ENCODE data around the gene CLDN9. TPM values are rescaled to one million over a fixed set of nuclear protein-coding genes. Genes with fewer than 3 reads are reported as not detected.

Gene CLDN9
- total and polyA plus RNA-seq, 2 experiments from 2014 or later: 3.5 to 8.9 TPM

DNA sequence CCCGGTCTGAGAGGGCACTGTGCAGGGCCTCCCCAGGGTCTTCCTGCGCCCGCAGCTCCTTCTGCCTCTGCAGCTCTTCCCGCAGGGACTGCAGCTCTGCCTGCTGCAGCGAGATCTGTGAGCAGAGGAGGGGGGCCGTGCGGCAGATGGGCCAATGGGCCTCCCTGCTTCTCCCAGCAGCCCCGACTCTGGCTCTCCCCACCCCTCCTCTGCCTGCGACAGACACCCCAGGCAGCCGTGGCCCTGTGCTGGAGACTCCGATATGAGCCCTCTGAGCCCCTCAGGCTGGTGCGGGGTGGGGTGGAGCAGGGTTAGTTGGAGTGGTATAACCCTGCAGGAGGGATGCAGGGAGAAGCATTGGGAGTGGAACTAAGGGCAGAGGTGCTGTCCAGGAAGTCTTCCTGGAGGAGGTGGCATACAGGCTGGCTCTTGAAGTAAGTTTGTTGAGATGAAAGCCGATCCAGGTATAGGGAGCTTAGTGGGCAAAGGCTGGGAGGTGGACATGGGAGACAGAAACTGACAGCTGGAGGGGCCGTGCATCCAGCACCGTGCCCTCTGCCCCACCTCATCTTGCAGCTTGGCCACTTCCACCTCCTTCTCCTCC, 16.1 kb downstream of the CLDN9 start:
- WGBS (ENCODE audit: low lambda C conversion rate, missing lambda C conversion rate): 94% methylated on average over 13 of the region's 15 CpGs
- peaks cover 5% of the 10 kb centered on the region for H4K20me1 ChIP-seq (ENCODE audit: insufficient read depth, poor library complexity, severe bottlenecking)
- no peaks in the 10 kb centered on the region for H3K36me3 ChIP-seq (replicated peaks; ENCODE audit: insufficient read depth, low read depth)
- no peak overlapping the region for H3K4me3 ChIP-seq
- no peak overlapping the region for H3K4me2 ChIP-seq
- H2AFZ ChIP-seq: no peak overlapping the region
- no peaks in the 10 kb centered on the region for H3K9me2 ChIP-seq (replicated peaks; ENCODE audit: insufficient read depth)
- H3K79me2 ChIP-seq: peaks cover 12% of the 10 kb centered on the region
- H3K27ac ChIP-seq: no peak overlapping the region
- no peaks in the 10 kb centered on the region for H3K9me3 ChIP-seq (ENCODE audit: low read depth)
- no peak for DNase-seq (ENCODE audit: low spot score)
- H3K27me3 ChIP-seq: no peaks in the 10 kb centered on the region
- TF ChIP-seq EZH2phosphoT487 (IDR thresholded peaks at IDR 0.05; ENCODE audit: low read depth, severe bottlenecking, unreplicated experiment): no peak
- TF ChIP-seq EZH2 (IDR thresholded peaks at IDR 0.05; ENCODE audit: borderline replicate concordance): no peak
- TF ChIP-seq, protein P1, sequence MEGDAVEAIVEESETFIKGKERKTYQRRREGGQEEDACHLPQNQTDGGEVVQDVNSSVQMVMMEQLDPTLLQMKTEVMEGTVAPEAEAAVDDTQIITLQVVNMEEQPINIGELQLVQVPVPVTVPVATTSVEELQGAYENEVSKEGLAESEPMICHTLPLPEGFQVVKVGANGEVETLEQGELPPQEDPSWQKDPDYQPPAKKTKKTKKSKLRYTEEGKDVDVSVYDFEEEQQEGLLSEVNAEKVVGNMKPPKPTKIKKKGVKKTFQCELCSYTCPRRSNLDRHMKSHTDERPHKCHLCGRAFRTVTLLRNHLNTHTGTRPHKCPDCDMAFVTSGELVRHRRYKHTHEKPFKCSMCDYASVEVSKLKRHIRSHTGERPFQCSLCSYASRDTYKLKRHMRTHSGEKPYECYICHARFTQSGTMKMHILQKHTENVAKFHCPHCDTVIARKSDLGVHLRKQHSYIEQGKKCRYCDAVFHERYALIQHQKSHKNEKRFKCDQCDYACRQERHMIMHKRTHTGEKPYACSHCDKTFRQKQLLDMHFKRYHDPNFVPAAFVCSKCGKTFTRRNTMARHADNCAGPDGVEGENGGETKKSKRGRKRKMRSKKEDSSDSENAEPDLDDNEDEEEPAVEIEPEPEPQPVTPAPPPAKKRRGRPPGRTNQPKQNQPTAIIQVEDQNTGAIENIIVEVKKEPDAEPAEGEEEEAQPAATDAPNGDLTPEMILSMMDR (IDR thresholded peaks at IDR 0.05; ENCODE audit: poor library complexity): no peak
- peaks cover 8% of the 10 kb centered on the region for H3K4me1 ChIP-seq (ENCODE audit: insufficient read depth)

DNA sequence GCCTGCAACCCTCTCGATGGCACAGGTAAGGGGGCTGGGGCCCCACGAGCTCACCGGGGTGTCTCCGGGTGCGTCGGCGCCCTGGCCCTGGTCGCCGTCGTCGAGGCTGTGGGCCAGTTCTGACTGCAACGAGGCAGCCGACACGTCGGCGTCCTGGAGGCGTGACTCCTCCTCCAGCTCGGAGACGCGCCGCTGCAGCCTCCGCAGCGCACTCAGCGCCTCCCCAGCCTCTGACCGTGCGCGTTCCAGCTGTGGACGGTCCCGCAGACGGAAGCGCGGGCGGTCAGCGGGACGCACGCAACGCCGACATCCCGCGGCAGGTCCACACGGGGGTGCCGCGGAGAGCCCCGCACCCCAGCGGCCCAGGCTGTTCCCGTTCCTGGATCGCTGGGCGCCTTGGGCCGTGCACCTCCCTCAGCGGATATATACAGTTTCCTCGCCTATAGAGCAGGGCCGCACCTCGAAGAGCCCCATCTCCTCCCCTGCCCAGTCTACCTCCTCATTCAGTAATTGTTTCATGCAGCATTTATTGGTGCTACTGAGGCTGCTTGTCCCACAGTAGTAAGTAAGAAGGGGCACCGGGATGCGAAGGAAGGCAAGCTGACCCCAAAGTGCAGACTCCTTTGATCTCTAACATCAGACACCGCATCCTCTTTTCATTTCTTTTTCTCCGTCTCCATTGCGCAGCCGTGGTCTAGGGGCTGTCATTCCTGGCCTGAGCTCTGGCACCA, 16.9 kb downstream of the CLDN9 start:
- H3K4me3 ChIP-seq: no peak overlapping the region
- peaks cover 5% of the 10 kb centered on the region for H4K20me1 ChIP-seq (ENCODE audit: insufficient read depth, poor library complexity, severe bottlenecking)
- no peak overlapping the region for H2AFZ ChIP-seq
- no peak overlapping the region for H3K27ac ChIP-seq
- no peak for TF ChIP-seq EZH2 (IDR thresholded peaks at IDR 0.05; ENCODE audit: borderline replicate concordance)
- no peak for TF ChIP-seq EZH2phosphoT487 (IDR thresholded peaks at IDR 0.05; ENCODE audit: low read depth, severe bottlenecking, unreplicated experiment)
- TF ChIP-seq, protein P1 (IDR thresholded peaks at IDR 0.05; ENCODE audit: poor library complexity): no peak
- H3K79me2 ChIP-seq: peaks cover 8% of the 10 kb centered on the region
- H3K4me2 ChIP-seq: no peak overlapping the region
- no peaks in the 10 kb centered on the region for H3K36me3 ChIP-seq (replicated peaks; ENCODE audit: insufficient read depth, low read depth)
- H3K9me2 ChIP-seq (replicated peaks; ENCODE audit: insufficient read depth): no peaks in the 10 kb centered on the region
- peak; percentile 10 for DNase-seq (ENCODE audit: low spot score)
- WGBS (ENCODE audit: low lambda C conversion rate, missing lambda C conversion rate): 94% methylated on average over 36 of the region's 59 CpGs
- no peaks in the 10 kb centered on the region for H3K9me3 ChIP-seq (ENCODE audit: low read depth)
- no peaks in the 10 kb centered on the region for H3K27me3 ChIP-seq
- peaks cover 6% of the 10 kb centered on the region for H3K4me1 ChIP-seq (ENCODE audit: insufficient read depth)

DNA sequence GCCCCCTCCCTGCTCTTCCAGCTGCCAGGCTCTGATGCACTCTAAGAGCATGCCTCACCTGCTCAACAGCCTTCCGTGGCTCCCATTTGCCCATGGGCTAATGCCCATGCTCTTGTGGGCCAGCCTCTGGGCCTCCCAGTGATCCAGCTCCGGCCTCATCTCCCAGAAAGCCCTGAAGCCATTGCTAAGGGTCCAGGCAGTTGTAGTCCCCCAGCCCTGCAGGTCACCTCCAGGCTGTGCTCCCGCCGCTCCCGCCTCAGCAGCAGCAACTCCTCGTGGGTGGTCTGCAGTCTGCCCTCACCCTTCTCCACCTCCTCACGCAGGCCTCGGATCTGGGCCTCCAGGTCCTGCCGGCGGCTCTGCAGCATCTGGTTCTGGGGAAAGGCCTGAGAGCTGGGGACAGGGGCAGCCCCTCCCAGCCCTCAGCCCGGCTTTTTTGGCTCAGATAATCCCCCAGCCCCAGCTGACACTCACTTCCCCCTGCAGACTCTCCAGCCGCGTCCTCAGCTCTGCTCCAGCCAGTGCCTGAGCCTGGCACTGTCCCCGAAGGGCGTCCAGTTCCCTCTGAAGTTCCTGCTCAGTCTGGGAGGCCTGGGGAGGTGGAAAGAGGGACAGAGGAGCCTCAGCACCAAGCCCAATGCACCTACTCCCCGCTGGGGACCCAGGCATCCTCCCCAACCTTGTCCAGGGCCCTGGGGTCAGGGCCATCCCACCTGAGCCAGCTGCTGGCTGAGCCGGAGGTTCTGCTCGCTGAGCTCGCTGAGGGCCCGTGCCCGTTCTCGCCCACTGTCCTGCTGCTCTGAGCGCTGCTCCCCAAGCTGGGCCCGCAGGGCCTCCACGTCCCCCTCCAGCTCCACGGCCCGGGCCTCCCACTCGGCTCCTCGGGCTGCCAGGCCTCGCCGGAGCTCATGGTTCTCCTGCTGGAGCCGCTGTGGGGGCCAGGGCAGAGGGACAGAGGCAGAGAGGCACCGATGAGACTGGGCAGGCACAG, 17.8 kb downstream of the CLDN9 start:
- no peak overlapping the region for H3K4me2 ChIP-seq
- no peak overlapping the region for H3K4me3 ChIP-seq
- H3K36me3 ChIP-seq (replicated peaks; ENCODE audit: insufficient read depth, low read depth): no peaks in the 10 kb centered on the region
- TF ChIP-seq EZH2 (IDR thresholded peaks at IDR 0.05; ENCODE audit: borderline replicate concordance): no peak
- TF ChIP-seq, protein P1 (IDR thresholded peaks at IDR 0.05; ENCODE audit: poor library complexity): no peak
- TF ChIP-seq EZH2phosphoT487 (IDR thresholded peaks at IDR 0.05; ENCODE audit: low read depth, severe bottlenecking, unreplicated experiment): no peak
- no peak overlapping the region for H3K27ac ChIP-seq
- H3K9me2 ChIP-seq (replicated peaks; ENCODE audit: insufficient read depth): no peaks in the 10 kb centered on the region
- no peaks in the 10 kb centered on the region for H4K20me1 ChIP-seq (ENCODE audit: insufficient read depth, poor library complexity, severe bottlenecking)
- H3K27me3 ChIP-seq: no peaks in the 10 kb centered on the region
- 77% methylated on average over 25 of the region's 33 CpGs for WGBS (ENCODE audit: low lambda C conversion rate, missing lambda C conversion rate)
- no peak for DNase-seq (ENCODE audit: low spot score)
- H3K9me3 ChIP-seq (ENCODE audit: low read depth): no peaks in the 10 kb centered on the region
- no peaks in the 10 kb centered on the region for H3K79me2 ChIP-seq
- H3K4me1 ChIP-seq (ENCODE audit: insufficient read depth): peaks cover 4% of the 10 kb centered on the region
- no peak overlapping the region for H2AFZ ChIP-seq
